HG03558 (cell line): ENCODE results near the gene DACT1.
"Not testable (repeated sequence)": the region's sequence is repeated elsewhere in the genome, so short reads cannot be mapped to it uniquely, and the experiment has no call there.

Experiments
- ATAC-seq: cut with Tn5 transposase; IDR thresholded peaks from one replicate; pipeline ENCODE4 v1.9.1; 2021; ENCODE audit warnings: moderate number of reproducible peaks; ENCODE audit not compliant: unreplicated experiment; ENCODE audit errors: extremely low read depth

Gene DACT1, protein sequence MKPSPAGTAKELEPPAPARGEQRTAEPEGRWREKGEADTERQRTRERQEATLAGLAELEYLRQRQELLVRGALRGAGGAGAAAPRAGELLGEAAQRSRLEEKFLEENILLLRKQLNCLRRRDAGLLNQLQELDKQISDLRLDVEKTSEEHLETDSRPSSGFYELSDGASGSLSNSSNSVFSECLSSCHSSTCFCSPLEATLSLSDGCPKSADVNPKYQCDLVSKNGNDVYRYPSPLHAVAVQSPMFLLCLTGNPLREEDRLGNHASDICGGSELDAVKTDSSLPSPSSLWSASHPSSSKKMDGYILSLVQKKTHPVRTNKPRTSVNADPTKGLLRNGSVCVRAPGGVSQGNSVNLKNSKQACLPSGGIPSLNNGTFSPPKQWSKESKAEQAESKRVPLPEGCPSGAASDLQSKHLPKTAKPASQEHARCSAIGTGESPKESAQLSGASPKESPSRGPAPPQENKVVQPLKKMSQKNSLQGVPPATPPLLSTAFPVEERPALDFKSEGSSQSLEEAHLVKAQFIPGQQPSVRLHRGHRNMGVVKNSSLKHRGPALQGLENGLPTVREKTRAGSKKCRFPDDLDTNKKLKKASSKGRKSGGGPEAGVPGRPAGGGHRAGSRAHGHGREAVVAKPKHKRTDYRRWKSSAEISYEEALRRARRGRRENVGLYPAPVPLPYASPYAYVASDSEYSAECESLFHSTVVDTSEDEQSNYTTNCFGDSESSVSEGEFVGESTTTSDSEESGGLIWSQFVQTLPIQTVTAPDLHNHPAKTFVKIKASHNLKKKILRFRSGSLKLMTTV

GRCh38 chr14:58637391-58638230, at the start of gene DACT1:
Gene DACT1, plus strand, starts transcription at chr14:58637962. Its CDS starts 241 bp downstream, at chr14:58638203.
- no peak for ATAC-seq

GRCh38 chr14:58588321-58588720, 49.4 kb upstream of the DACT1 start:
- ATAC-seq, result not testable (repeated sequence)

GRCh38 chr14:58593977-58594376, 43.8 kb upstream of the DACT1 start:
- no peak for ATAC-seq

DNA sequence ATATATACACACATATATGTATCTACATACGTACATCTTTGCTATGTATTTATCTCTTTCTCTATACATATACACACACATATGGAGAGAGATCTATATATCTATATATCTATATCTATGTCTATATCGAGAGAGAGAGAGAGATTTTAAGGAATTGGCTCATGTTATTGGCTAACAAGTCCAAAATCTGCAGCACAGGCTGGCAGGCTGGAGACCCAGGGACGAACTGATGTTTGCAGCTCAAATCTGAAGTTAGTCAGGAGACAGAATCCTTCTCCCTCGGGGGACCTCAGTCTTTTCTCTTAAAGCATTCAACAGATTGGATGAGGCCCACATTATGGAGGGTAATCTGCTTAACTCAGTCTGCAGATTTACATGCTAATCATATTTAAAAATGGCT, 40.7 kb upstream of the DACT1 start:
- no peak for ATAC-seq

DNA sequence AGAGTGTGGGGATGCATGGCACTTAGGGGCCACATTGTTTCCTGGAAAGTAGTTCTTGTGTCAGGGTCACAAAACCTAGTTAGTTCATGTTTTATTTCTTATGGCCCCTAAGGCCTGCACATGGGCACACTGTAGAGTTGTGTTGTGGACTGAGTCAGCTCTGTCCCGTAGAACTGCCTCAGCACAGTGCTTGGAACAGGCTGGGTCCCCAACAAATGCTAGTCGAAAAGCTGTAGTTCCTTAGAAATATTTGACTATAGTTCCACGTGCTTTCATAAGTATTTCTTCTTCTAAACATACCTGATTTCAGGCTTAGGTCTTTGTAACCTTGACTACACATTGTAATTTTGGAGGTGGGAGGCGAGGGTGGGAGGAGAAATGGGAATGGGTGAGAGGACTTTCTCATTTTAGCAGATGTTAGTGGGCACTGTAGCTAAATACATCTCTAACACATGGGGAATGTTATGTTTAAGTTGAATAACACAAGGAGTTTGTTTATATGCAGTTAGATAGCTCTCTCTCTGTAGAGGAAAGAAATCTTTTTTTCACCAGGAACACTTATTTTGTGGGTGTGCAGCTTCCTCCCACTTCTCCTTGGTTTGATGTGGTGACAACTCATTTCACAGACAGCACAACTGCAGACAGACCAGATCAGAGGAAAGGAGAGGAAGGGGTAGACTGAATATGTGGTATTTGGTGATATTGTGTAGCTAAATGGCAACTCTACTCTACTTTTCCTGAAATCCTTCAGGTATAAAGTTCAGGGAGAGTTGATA, 39.5 kb upstream of the DACT1 start:
- no peak for ATAC-seq

GRCh38 chr14:58598804-58599525, 38.8 kb upstream of the DACT1 start:
- ATAC-seq, result no peak

GRCh38 chr14:58599707-58600106, 38.1 kb upstream of the DACT1 start:
- ATAC-seq, result no peak

GRCh38 chr14:58605465-58605864, 32.3 kb upstream of the DACT1 start:
- no peak for ATAC-seq

- no peak for ATAC-seq
Observed at GRCh38 chr14:58607131-58607951, 30.4 kb upstream of the DACT1 start.

DNA sequence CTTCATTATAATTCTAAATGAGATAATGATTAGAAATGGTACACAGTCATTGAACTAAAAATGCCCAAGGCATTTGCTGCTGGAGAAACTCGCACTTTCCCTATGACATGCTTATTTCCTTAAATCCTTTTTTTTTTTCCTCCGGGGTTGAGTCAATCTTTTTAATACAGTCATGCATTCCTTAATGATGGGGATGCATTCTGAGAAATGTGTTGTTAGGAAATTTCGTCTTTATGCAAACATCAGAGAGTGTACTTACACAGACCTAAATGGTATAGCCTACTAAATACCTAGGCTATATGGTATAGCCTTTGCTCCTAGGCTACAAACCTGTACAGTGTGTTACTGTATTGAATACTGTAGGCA, 29.8 kb upstream of the DACT1 start:
- ATAC-seq, result no peak

DNA sequence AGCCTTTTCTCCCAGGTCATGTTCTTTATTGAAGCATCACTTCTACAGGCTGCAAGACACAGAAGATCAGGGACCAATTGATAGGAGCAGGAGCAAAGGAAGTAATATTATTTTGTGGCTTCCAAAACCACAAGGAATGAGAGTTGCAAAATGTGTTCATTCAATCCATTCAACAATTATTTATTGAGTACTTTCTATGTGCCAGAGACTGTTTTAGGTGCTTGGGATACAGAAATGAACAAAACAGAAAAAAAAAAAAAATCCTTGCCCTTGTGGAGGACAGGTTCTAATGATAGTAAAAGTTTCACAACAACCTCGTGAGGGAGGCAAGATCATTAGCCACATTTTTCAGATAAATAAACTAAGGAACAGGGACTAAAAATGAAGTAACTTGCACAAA, 20.1 kb upstream of the DACT1 start:
- ATAC-seq, result no peak

GRCh38 chr14:58620011-58620410, 17.8 kb upstream of the DACT1 start:
- ATAC-seq, result no peak

- ATAC-seq, result no peak
Observed at GRCh38 chr14:58625438-58625837, 12.3 kb upstream of the DACT1 start.

DNA sequence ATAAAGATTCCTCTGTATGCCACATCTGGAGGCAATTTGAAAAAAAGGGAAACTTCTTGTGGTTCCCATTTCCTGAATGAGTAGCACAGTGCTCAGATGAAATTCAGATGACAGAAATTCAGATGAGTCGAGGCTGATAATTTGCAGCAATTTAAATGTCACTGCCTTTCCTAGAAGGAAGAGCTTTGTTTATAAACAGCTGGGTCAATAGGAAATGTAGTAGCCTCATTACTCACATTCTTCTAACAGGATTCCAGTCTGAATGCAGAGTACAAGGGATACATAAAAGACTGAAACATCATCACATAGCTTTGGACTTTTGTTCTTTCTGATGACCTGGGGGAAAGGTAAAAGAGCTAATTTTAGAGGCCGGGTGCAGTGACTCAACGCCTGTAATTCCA, 11.3 kb upstream of the DACT1 start:
- no peak for ATAC-seq

DNA sequence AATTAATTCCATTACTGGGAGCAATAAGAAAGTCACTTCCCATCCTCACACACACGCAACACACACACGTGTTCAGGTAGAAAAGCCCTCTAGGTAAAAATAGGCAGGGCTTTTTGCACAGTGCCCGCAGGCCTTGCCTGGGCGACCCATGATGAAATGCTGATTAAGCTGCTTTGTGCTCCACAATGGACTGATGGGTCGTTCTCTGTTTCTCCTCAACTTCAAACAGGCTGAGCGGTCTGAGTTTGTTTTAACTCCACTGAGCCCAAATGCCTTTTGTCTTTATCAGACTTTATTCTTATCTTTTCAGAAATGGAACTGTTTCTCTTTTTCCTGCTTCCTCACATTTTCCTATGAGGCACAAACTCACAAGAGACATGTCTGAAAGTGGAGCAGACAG, 9.4 kb upstream of the DACT1 start:
- no peak for ATAC-seq

DNA sequence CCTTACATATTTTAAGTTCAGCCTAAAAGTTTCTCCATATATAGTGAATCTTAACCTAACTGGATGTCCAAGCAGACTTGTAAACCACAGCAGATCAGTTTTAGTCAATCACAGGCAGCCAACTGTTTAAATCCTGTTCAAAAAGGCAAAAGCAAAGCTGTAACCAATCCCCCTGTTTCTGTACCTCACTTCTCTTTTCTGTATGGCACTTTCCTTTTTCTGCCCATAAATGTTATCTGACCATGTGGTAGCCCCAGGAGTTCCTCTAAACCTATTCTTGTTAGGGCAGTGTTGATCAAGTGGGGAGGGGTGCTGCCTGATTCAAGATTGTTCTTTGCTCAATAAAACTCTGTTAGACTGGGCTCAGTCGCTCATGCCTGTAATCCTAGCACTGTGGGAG, 8.5 kb upstream of the DACT1 start:
- ATAC-seq, result no peak

DNA sequence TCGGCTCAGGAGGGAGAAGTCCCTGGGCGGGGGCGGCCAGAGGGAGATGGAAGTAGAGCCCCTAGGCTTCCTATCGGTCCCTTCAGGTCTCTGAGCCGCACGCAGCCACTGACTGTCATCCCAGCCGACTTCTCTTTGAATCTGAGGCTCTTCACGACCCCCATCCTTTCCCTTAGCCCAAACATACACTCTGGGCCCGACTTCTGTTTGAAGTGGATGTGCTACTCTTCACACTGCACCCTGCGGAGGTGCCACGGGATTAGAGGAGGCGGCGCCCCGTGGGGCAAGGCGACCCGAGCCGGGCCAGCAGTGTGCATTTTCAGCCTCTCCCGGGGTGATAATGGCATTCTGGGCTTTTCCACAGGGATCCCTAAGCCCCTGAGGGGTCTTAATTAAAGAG, 6.0 kb upstream of the DACT1 start:
- ATAC-seq, result no peak

DNA sequence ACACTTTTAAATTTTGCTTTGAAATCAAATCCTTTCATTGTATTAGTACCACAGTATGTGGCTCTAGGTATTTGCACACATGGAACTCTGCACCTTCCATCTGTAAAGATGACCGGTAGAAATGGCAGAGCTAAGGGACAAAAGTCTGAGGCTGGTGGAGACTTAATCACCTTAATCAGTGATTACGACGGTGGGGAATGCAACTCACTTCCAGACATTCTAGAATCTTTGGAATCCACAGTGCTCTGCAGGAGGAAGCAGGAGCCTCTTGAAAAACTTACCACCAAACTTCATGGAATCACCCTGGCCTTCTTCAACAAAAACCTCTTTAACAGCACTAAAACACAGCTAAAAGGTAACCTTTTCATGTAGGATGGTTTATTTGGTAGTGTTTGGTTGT, 3.9 kb upstream of the DACT1 start:
- no peak for ATAC-seq
